Measurements from ENCODE around the gene EML6. TPM values are rescaled to one million over a fixed set of nuclear protein-coding genes. Genes with fewer than 3 reads are reported as not detected.

The EML6 gene
- total RNA-seq, 1 experiment from 2014 or later: not detected

DNA sequence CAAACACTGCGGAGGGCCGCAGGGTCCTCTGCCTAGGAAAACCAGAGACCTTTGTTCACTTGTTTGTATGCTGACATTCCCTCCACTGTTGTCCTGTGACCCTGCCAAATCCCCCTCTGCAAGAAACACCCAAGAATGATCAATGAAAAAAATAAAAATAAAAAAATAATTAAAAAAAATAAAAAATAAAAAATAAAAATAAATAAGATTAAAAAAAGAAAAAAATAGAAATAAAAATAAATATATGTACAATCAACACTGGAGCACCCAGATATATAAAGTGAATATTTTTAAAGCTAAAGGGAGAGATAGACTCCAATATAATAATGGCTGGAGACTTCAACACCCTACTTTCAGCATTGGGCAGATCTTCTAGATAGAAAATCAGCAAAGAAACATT is 23.8 kb upstream of the EML6 start:
- H3K36me3 ChIP-seq: no peaks in the 10 kb centered on the region
- no peak for DNase-seq
- no peaks in the 10 kb centered on the region for H3K9me3 ChIP-seq
- 0 out of 2 replicates have a peak, but pooled peaks cover 3% of the 10 kb centered on the region for H3K27me3 ChIP-seq
- H3K4me3 ChIP-seq: no peak overlapping the region

DNA sequence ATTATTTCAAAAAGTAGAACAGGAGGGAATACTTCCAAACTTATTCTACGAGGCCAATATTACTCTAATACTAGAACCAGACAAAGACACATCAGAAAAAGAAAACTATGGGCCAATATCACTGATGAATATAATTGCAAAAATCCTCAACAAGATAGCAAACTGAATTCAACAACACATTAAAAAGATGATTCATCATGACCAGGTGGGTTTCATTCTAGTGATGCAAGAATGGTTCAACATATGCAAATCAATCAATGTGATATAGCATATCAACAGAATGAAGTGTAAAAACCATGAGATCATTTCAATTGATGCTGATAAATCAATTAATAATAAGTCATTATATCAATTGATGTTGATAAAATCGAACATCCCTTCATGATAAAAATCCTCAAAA is 22.4 kb upstream of the EML6 start:
- Histone ChIP-seq H3K4me3 (no peak overlapping the region), H3K9me3 (no peaks in the 10 kb centered on the region), H3K36me3 (no peaks in the 10 kb centered on the region), H3K27me3 (0 out of 2 replicates have a peak, but pooled peaks cover 3% of the 10 kb centered on the region)
- no peak for DNase-seq

DNA sequence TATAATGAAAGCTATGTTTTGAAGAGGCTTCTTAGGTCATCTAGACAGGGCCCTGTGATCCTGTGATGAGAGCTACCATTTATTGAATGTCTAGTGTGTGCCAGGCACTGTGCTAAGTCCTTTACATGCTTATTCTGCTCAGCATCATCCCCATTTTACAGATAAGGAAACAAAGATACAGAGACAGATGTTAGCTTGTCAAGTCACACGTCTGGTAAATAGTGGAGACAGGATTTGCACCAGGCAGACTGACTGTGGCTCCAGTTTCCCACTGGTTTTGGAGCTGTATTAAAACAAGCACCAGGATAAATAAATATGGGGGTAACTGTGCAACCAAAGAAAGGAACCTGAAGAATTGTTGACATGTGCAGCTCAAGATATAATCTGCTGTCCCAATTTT is 19.2 kb upstream of the EML6 start:
- Histone ChIP-seq H3K9me3 (no peaks in the 10 kb centered on the region), H3K27me3 (0 out of 2 replicates have a peak, but pooled peaks cover 3% of the 10 kb centered on the region), H3K4me3 (no peak overlapping the region), H3K36me3 (no peaks in the 10 kb centered on the region)
- no peak for DNase-seq

DNA sequence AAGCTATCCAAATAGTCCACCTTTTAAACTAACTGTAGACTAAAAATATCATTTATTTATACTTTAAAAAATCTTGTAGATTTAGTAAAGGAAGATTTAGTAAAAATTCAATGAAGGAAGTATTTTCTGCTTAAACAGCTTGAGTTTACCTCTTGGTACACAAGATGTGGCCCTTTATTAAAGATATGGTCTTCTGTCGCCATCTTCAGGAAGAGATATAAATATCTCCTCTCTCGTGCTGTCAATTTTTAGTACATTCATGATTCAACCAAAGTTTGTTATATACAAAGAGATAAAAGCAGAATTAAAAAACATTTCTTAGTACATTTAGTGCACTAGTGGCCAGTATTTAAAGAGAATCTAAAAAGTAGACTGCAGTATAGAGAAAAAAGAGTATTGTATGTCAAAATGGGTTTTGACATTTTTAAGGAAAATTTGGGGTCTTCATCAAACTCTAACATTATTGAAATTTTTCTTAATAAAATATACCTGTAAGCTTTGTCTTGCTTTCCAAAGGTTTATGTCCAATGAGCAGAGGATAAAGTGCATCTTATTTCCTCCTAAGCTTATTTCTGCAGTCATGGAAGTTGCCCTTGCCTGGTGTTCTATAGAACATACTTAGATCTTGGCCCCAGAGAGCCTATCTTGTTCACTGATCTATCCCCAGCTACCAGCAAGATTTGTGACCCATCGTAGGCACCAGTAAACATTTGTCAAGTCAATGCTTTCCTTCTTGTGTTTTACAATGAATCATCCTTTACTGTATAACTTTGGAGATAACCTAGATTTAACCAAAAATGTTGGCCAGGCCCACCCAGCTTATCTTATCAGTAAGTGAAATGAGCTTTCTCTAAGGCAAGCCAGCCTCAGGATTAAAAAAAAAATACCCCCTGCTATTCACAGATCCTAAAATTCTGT is 18.5 kb upstream of the EML6 start:
- Histone ChIP-seq H3K27me3 (0 out of 2 replicates have a peak, but pooled peaks cover 3% of the 10 kb centered on the region), H3K9me3 (no peaks in the 10 kb centered on the region), H3K36me3 (no peaks in the 10 kb centered on the region), H3K4me3 (no peak overlapping the region)
- no peak for DNase-seq

DNA sequence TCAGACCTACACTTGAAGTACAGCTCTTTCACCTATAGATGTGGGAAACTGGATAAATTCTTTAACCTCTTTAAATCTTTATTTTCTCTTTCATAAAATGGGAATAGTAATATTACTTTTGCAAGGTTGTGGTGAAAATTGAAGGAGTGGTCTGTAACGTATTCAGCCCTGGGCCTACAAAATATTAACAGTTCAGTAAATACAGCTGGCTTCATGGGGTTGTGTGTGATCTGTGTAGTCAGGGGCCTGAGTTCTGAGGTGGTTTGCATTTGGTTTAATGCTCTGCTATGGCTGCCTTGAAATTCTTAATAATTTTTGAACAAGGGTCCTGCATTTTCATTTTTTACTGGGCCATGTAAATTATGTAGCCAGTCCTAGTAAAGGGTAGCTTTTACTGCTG is 16.8 kb upstream of the EML6 start:
- no peak for DNase-seq
- Histone ChIP-seq H3K4me3 (no peak overlapping the region), H3K36me3 (no peaks in the 10 kb centered on the region), H3K9me3 (no peaks in the 10 kb centered on the region), H3K27me3 (0 out of 2 replicates have a peak, but pooled peaks cover 3% of the 10 kb centered on the region)

DNA sequence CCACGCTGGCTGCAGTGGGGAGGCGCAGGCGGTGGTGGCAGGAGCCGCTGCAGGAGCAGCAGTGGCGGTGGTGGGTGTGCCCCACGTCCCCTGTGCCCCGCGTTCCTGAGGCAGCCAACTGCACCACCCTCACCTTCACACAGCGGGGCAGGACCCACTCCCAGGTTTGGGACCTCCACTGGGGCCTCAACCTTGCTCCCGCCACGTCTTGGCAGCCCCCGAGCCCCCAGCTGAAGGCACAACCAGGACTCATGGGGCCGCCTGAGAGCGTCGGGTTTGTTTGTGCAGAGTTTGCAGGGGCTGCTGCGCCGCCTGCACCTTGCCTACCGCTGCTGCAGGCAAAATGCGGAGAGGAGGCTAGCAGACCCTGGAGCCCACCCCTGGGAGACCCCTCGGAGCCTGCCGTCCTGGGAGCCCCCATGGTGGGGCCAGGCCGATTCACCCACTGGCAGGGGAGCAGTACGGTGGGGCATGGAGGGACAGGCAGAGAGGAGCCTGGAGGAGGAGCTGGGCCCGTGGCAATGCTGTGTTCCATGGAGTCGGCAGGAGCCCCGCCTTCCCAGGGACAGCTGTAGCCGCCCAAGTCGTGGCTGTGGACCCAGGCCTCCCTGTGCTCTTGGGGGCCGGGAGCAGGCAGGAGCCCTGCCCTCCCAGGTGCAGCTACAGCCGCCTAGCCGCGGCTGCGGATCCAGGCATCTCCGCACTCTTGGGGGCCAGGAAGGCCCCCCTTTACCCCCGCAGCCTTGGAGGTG is 14.7 kb upstream of the EML6 start:
- H3K9me3 ChIP-seq: no peaks in the 10 kb centered on the region
- DNase-seq: no peak
- H3K27me3 ChIP-seq: 0 out of 2 replicates have a peak, but pooled peaks cover 2% of the 10 kb centered on the region
- H3K36me3 ChIP-seq: no peaks in the 10 kb centered on the region
- H3K4me3 ChIP-seq: no peak overlapping the region

DNA sequence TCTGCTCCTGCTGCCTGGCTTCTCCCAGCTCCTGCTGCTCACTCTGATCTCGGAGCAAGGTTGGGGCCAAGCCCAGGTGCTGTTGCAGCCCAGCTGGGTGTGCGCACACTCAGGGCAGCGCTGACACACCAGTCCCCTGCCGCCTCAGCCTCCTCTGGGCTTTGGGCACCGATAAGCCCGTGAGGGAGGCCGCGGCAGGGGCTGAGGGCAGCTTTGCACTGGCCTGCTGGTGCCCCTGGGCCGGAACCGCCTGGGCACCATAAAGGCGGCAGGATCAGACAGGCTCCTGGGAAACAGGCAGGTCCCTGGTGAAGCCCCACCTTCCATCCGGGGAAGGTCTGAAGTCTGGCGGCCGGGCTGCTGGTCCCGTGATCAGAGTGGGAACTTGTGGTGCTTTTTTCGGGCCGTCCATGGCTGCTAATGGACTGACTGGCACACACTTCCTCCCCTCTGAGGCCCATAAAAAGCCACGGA is 14.1 kb upstream of the EML6 start:
- no peaks in the 10 kb centered on the region for H3K9me3 ChIP-seq
- no peak for DNase-seq
- H3K27me3 ChIP-seq: no peaks in the 10 kb centered on the region
- H3K36me3 ChIP-seq: no peaks in the 10 kb centered on the region
- H3K4me3 ChIP-seq: no peak overlapping the region

DNA sequence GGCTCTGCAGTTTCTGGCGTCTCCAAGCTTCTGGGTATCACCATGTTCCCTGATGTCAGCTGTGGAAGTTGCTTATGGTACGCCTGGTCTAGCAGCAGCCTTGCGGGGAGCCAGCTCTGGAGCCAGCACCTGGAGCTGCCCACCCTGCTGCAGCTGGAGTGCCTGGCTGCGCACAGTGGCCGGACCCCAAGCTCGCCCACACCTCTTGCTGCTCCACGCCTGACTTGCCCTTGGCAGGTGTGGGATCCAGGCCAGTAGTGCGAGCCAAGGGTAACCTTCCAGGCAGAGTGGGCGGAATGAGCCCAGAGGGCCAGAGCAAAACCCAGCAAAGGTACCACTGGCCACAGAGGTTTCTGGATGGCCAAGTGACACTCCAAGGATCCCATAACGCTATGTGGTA is 13.2 kb upstream of the EML6 start:
- no peaks in the 10 kb centered on the region for H3K27me3 ChIP-seq
- H3K36me3 ChIP-seq: no peaks in the 10 kb centered on the region
- no peaks in the 10 kb centered on the region for H3K9me3 ChIP-seq
- no peak for DNase-seq
- no peak overlapping the region for H3K4me3 ChIP-seq

DNA sequence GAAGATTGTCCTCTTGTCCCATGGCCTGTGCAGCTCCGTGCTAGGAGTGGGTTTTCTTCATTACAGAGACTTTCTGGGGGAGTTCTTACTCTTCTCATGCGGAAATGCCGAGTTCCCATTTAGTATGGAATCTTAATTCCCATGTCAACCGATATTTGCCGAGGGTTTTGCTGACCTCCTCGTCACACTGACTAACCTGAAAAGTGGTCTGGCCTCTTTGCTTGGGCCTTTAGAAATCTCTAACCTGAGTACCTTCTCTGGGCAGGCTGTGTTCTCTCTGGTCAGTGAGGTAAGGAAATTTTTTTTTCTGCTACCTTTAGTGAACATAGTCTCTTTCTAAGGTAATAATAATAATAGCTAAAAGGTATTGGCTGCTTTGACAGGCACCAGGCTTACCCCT is 10.9 kb upstream of the EML6 start:
- Histone ChIP-seq H3K9me3 (no peaks in the 10 kb centered on the region), H3K27me3 (peaks cover 4% of the 10 kb centered on the region; the same call in 1 of the 2 replicates), H3K36me3 (no peaks in the 10 kb centered on the region), H3K4me3 (no peak overlapping the region)
- no peak for DNase-seq

DNA sequence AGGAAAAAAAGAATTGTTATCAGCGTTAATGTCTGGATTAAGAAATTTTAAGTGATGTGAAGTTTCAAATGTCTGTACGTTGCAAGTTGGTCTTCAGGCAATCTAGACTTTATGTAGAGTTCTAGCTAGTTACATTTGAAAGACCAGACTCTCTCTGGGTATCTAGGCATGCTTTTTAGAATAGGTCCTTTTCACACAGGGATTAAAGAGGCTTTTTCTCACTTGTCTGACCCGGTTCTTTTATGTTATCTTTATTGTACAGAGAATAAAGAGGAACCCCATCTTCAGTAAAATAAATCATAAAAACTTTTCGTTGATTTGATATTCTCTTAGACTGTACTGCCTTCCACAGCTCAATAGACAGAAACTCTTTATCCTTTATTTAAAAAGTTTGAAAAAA is 8.5 kb upstream of the EML6 start:
- no peaks in the 10 kb centered on the region for H3K9me3 ChIP-seq
- H3K36me3 ChIP-seq: no peaks in the 10 kb centered on the region
- H3K27me3 ChIP-seq: peaks cover 11% of the 10 kb centered on the region; the same call in 1 of the 2 replicates
- no peak overlapping the region for H3K4me3 ChIP-seq
- no peak for DNase-seq

DNA sequence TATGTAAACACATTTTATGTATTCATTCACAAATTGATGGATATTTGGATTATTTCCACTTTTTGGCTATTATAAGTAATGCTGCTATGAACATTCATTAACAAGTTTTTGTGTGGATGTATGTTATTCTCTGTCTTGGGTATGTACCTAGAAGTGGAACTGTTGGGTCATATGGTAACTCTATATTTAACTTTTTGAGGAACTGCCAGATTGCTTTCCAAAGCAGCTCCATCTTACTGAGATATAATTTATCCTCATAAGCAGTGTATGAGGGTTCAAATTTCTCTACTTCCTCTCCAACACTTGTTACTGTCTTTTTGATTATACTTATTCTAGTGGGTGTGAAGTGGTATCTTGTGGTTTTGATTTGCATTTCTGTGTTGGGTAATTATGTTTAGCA is 7.1 kb upstream of the EML6 start:
- DNase-seq: no peak

DNA sequence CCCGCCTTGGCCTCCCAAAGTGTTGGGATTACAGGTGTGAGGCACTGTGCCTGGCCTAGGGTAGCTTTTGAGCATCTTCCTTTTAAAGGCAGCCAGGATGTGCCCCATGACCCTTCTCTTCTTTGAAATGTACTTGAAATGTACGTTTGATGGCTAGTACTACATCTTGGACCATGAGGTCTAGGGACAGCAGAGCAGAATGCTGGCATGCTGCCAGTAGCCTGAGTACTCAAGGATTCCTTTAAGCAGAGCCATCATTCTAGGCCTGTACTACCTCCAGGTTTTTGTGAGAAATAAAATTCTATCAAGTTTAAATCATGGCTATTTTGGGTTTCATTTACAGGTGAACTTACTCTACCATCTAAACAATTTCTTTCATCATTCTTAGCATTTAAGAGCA is 2.9 kb upstream of the EML6 start:
- no peaks in the 10 kb centered on the region for H3K36me3 ChIP-seq
- no peak for DNase-seq
- no peak overlapping the region for H3K4me3 ChIP-seq
- H3K27me3 ChIP-seq: peaks cover 21% of the 10 kb centered on the region
- no peaks in the 10 kb centered on the region for H3K9me3 ChIP-seq

More for the DNA sequence above, 7.1 kb upstream of the EML6 start:
- Histone ChIP-seq H3K36me3 (no peaks in the 10 kb centered on the region), H3K27me3 (peaks cover 11% of the 10 kb centered on the region; the same call in 1 of the 2 replicates), H3K9me3 (no peaks in the 10 kb centered on the region), H3K4me3 (no peak overlapping the region)

DNA sequence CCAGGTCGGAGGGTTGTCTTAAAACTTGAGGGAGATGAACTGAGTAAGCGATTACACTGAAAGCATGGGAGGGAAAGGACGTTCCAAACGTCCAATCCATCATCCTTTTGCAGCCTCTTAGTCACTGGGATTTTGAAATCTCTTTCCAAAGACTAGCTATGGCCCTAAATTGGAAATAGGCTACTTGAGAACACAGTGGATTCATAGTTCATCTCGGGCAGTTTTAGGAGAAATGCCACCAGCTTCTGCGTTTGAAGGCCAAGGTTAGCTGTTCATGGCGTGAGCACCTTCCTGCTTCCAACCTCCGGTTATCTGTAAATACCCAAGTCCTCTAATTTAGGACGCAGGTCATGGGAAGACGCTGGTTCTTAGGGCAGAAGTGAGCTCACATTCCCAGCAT is 821 bp upstream of the EML6 start:
- no peaks in the 10 kb centered on the region for H3K9me3 ChIP-seq
- peaks cover 26% of the 10 kb centered on the region for H3K27me3 ChIP-seq
- H3K4me3 ChIP-seq: peak overlapping the region; percentile 75
- no peak for DNase-seq
- H3K36me3 ChIP-seq: no peaks in the 10 kb centered on the region

DNA sequence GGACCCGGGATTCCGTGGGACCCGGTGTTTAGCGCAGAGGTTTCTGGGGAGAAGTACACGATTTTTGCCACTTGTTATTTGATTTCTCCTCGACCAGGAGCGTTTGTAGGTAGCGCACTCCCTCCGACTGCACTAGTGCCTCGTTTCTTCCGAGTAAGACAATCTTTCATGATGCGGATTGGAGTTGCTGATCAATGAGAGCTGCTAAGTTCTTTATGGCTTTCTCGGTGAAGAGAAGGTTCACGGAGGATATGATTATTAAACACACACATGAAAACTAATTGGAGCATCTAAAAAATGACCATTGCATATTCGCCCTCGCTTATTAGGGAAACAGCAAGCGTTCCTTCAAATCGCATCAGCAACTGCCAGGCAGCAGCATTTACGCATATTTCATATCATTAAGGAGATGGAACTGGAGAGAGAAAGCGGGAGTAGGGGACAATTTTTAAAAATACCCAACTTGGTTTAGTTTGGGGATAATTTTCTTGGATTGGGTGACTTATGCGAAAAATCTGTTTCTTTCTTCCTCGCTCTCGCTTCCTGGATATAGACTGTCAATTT is 616 bp downstream of the EML6 start:
- peaks cover 20% of the 10 kb centered on the region for H3K27me3 ChIP-seq
- H3K4me3 ChIP-seq: peak overlapping the region; percentile 75
- H3K36me3 ChIP-seq: no peaks in the 10 kb centered on the region
- no peaks in the 10 kb centered on the region for H3K9me3 ChIP-seq
- no peak for DNase-seq

DNA sequence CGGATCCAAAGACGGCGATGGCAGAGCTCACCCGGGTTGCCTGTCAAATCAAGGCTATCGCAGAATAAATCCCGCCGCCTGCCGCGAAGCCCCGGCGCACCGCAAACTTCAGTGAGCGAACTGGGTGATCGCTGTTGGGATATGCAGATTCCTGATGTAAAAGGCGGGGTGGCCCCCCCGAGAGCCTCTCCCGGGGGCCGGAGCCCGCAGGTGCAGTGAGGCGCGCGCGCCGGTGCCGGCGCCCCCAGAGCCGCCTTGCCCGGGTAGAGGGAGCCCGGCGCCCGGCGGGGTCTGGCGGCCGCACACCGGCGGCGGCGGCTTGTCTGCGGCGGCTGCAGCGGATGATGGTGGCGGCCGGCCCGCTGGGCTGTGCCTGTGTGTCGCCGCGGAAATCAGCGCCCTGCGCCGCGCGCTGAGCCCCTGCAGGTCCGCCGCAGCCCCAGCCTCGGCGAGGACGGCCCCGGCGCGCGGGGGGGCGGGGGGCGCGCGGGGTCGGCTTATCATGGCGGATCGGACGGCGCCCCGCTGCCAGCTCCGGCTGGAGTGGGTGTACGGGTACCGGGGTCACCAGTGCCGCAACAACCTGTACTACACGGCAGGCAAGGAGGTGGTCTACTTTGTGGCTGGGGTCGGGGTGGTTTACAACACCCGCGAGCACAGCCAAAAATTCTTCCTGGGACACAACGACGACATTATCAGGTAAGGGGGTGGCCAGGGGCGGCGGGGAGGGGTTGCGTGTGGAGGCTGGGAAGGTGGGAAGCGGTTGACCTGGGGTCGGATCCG is 1.3 kb downstream of the EML6 start:
- Histone ChIP-seq H3K36me3 (no peaks in the 10 kb centered on the region), H3K4me3 (peak overlapping the region; percentile 75), H3K27me3 (peaks cover 20% of the 10 kb centered on the region), H3K9me3 (no peaks in the 10 kb centered on the region)
- DNase-seq: peak; percentile 23

DNA sequence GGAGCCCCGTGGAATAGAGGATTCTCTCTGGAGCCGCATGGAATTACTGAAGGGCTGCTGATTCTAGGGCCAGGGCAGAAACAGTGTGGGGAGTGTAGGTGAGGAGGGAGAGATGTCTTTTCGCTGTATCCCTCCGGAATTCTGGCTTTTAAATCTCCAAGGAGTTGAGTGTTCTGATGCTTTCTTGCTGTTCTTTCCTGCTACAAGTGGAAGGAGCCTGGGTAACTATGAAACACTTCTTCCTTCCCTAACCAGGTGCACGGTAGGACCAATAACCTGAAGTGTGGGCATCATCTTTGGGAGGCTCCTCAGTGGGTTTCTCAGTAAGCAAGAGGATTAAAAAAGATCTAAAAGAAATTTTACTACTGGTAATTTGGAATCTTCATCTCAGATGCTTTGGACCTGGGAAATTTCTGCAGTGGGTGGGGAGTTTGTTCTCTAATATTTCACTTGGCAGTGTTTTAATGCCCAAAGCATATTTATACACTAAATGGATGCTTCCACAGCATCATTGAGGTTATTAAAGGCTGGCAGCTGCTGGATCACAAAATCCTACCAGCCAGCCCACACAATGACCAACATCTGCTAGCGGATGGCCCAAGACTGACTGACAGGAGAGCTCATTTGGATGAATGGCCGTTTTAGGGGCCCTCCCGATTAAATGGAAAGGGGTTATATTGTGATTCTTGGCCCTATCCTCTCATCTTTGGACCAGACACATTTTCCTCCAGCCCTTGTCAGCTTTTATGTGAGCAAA is 2.1 kb downstream of the EML6 start:
- DNase-seq: no peak
- H3K4me3 ChIP-seq: no peak overlapping the region

More for the DNA sequence above, 2.1 kb downstream of the EML6 start:
- Histone ChIP-seq H3K9me3 (no peaks in the 10 kb centered on the region), H3K27me3 (peaks cover 20% of the 10 kb centered on the region), H3K36me3 (no peaks in the 10 kb centered on the region)
